Renal pelvis (tissue), 4 donors: ENCODE data around the gene INPP4A. TPM values are rescaled to one million over a fixed set of nuclear protein-coding genes. Genes with fewer than 3 reads are reported as not detected.
A peak's percentile ranks its signal among the peaks of the same experiment; 100 is the strongest.

Source experiments
- DNase-seq: peaks from one replicate; pipeline ENCODE4 v3.0.0-alpha.2; 2013
- polyA plus RNA-seq, 3 donors: library from polyadenylated mRNA; unstranded; fragments of 120-200 nt; gene quantifications; one replicate each; pipeline ENCODE4 v1.2.1, GENCODE V29; 2013; ENCODE audit not compliant: insufficient read length in 3 of 3

Gene INPP4A
- polyA plus RNA-seq, 3 donors: 21.1 to 24.5 (median 22.9) TPM

- no peak for DNase-seq
Measured at GRCh38 chr2:98538280-98539041, 93.8 kb downstream of the INPP4A start.

- no peak for DNase-seq
Measured at GRCh38 chr2:98539056-98539735, 94.5 kb downstream of the INPP4A start.

- DNase-seq: no peak
Measured at GRCh38 chr2:98540536-98540935, 95.9 kb downstream of the INPP4A start.

- no peak for DNase-seq
Measured at GRCh38 chr2:98541489-98541888, 96.8 kb downstream of the INPP4A start.

- no peak for DNase-seq
Measured at GRCh38 chr2:98541906-98542305, 97.2 kb downstream of the INPP4A start.

GRCh38 chr2:98543214-98543613, 98.6 kb downstream of the INPP4A start:
- no peak for DNase-seq

GRCh38 chr2:98543842-98544241, 99.2 kb downstream of the INPP4A start:
- no peak for DNase-seq

GRCh38 chr2:98545591-98545990, 100.9 kb downstream of the INPP4A start:
- DNase-seq: no peak

- no peak for DNase-seq
Measured at GRCh38 chr2:98546186-98546585, 101.5 kb downstream of the INPP4A start.

GRCh38 chr2:98547092-98547790, 102.6 kb downstream of the INPP4A start:
- no peak for DNase-seq

GRCh38 chr2:98548920-98549818, 104.5 kb downstream of the INPP4A start:
- DNase-seq: no peak

GRCh38 chr2:98550165-98550564, 105.5 kb downstream of the INPP4A start:
- no peak for DNase-seq

- DNase-seq: no peak
Measured at GRCh38 chr2:98551316-98551715, 106.7 kb downstream of the INPP4A start.

- no peak for DNase-seq
Measured at GRCh38 chr2:98552499-98553179, 108.0 kb downstream of the INPP4A start.

- no peak for DNase-seq
Measured at GRCh38 chr2:98554116-98554861, 109.6 kb downstream of the INPP4A start.

GRCh38 chr2:98555696-98556095, 111.0 kb downstream of the INPP4A start:
- DNase-seq: peak; percentile 46

GRCh38 chr2:98556344-98557033, 111.8 kb downstream of the INPP4A start:
- DNase-seq: no peak

GRCh38 chr2:98558852-98559530, 114.3 kb downstream of the INPP4A start:
- DNase-seq: no peak

- DNase-seq: no peak
Measured at GRCh38 chr2:98559581-98559980, 114.9 kb downstream of the INPP4A start.
